ENCODE measurements around the gene PNPLA2. TPM values are rescaled to one million over a fixed set of nuclear protein-coding genes. Genes with fewer than 3 reads are reported as not detected.

Gene PNPLA2
- total RNA-seq, 2 experiments from 2014 or later, result 202 to 220 TPM

- no peak overlapping the region for H3K27ac Mint-ChIP-seq
- no peaks in the 10 kb centered on the region for H3K27me3 Mint-ChIP-seq
- no peaks in the 10 kb centered on the region for H3K36me3 ChIP-seq (ENCODE audit: insufficient read depth, low read length)
- no peak for TF ChIP-seq CTCF (IDR thresholded peaks at IDR 0.05)
- no peaks in the 10 kb centered on the region for H3K36me3 Mint-ChIP-seq (ENCODE audit: low read depth)
- H3K9me3 ChIP-seq (ENCODE audit: control insufficient read depth in 1 of 2, insufficient read depth in 1 of 2, low read length in 2 of 2), result peaks cover 0 to 10% of the 10 kb centered on the region in 2 experiments
- H3K4me3 ChIP-seq (ENCODE audit: low read length), result no peak overlapping the region
- no peaks in the 10 kb centered on the region for H3K4me1 ChIP-seq (ENCODE audit: insufficient read depth, low read length)
- H3K4me3 Mint-ChIP-seq, result no peak overlapping the region
- ChIA-PET CTCF (no interaction called here), POLR2A (no interaction called here)
- no peaks in the 10 kb centered on the region for H3K4me1 Mint-ChIP-seq (ENCODE audit: low read depth)
- no peaks in the 10 kb centered on the region for H3K27me3 ChIP-seq (ENCODE audit: control insufficient read depth in 1 of 2, insufficient read depth in 2 of 2, low read length in 2 of 2)
- intact Hi-C loops (cut with DNase I, micrococcal nuclease), result no loop called here
- no peaks in the 10 kb centered on the region for H3K9me3 Mint-ChIP-seq
- no peak for ATAC-seq (ENCODE audit: poor library complexity)
- DNase-seq, result no peak
- no peak overlapping the region for H3K27ac ChIP-seq (ENCODE audit: low read depth in 1 of 2, low read length in 2 of 2)
These were observed 40.8 kb downstream of the PNPLA2 start for GRCh38 chr11:859394-860131.

- CTCF ChIA-PET, result no interaction called here
- H3K27ac Mint-ChIP-seq, result no peak overlapping the region
- no peaks in the 10 kb centered on the region for H3K27me3 Mint-ChIP-seq
- ATAC-seq (ENCODE audit: poor library complexity) (no peak), DNase-seq (no peak)
- Histone ChIP-seq H3K4me3 (ENCODE audit: low read length) (no peak overlapping the region), H3K27me3 (ENCODE audit: control insufficient read depth in 1 of 2, insufficient read depth in 2 of 2, low read length in 2 of 2) (no peaks in the 10 kb centered on the region), H3K9me3 (ENCODE audit: control insufficient read depth in 1 of 2, insufficient read depth in 1 of 2, low read length in 2 of 2) (peaks cover 0 to 10% of the 10 kb centered on the region in 2 experiments), H3K36me3 (ENCODE audit: insufficient read depth, low read length) (no peaks in the 10 kb centered on the region), H3K4me1 (ENCODE audit: insufficient read depth, low read length) (no peaks in the 10 kb centered on the region), H3K27ac (ENCODE audit: low read depth in 1 of 2, low read length in 2 of 2) (no peak overlapping the region)
- no peak overlapping the region for H3K4me3 Mint-ChIP-seq
- H3K36me3 Mint-ChIP-seq (ENCODE audit: low read depth), result no peaks in the 10 kb centered on the region
- POLR2A ChIA-PET, result no interaction called here
- intact Hi-C loops (cut with DNase I, micrococcal nuclease), result no loop called here
- H3K4me1 Mint-ChIP-seq (ENCODE audit: low read depth), result no peaks in the 10 kb centered on the region
- no peaks in the 10 kb centered on the region for H3K9me3 Mint-ChIP-seq
- TF ChIP-seq CTCF (IDR thresholded peaks at IDR 0.05), result no peak
These were observed 41.8 kb downstream of the PNPLA2 start for GRCh38 chr11:860234-861104.

GRCh38 chr11:861105-861479, 42.4 kb downstream of the PNPLA2 start:
- no peaks in the 10 kb centered on the region for H3K27me3 Mint-ChIP-seq
- intact Hi-C loops (cut with DNase I, micrococcal nuclease), result no loop called here
- ATAC-seq (ENCODE audit: poor library complexity), result no peak
- ChIA-PET CTCF (no interaction called here), POLR2A (no interaction called here)
- Histone ChIP-seq H3K4me3 (ENCODE audit: low read length) (no peak overlapping the region), H3K9me3 (ENCODE audit: control insufficient read depth in 1 of 2, insufficient read depth in 1 of 2, low read length in 2 of 2) (peaks cover 0 to 10% of the 10 kb centered on the region in 2 experiments), H3K27me3 (ENCODE audit: control insufficient read depth in 1 of 2, insufficient read depth in 2 of 2, low read length in 2 of 2) (no peaks in the 10 kb centered on the region), H3K36me3 (ENCODE audit: insufficient read depth, low read length) (no peaks in the 10 kb centered on the region), H3K27ac (ENCODE audit: low read depth in 1 of 2, low read length in 2 of 2) (no peak overlapping the region), H3K4me1 (ENCODE audit: insufficient read depth, low read length) (no peaks in the 10 kb centered on the region)
- no peaks in the 10 kb centered on the region for H3K4me1 Mint-ChIP-seq (ENCODE audit: low read depth)
- H3K36me3 Mint-ChIP-seq (ENCODE audit: low read depth), result no peaks in the 10 kb centered on the region
- no peak for DNase-seq
- TF ChIP-seq CTCF (IDR thresholded peaks at IDR 0.05), result no peak
- no peak overlapping the region for H3K4me3 Mint-ChIP-seq
- H3K27ac Mint-ChIP-seq, result no peak overlapping the region
- H3K9me3 Mint-ChIP-seq, result no peaks in the 10 kb centered on the region
